IgD-negative memory B cell (primary cell): Measurements from ENCODE around the gene NOS1. TPM values are rescaled to one million over a fixed set of nuclear protein-coding genes. Genes with fewer than 3 reads are reported as not detected.
A peak's percentile ranks its signal among the peaks of the same experiment; 100 is the strongest.

ENCODE experiments used
- H3K27ac Mint-ChIP-seq, 3 donors: one replicate each; pipeline ENCODE4 v1.8.0; 2020 to 2022; ENCODE audit warnings: mild to moderate bottlenecking in 3 of 3, mixed read lengths in 3 of 3, moderate library complexity in 1 of 3
- H3K27me3 Mint-ChIP-seq: one replicate; pipeline ENCODE4 v1.8.0; 2021; ENCODE audit warnings: mixed read lengths
- H3K36me3 Mint-ChIP-seq: one replicate; pipeline ENCODE4 v1.8.0; 2020; ENCODE audit warnings: mild to moderate bottlenecking, mixed read lengths
- H3K4me1 Mint-ChIP-seq, 3 donors: one replicate each; pipeline ENCODE4 v1.8.0; 2020 to 2022; ENCODE audit warnings: mixed read lengths in 3 of 3, mild to moderate bottlenecking in 1 of 3
- H3K4me3 Mint-ChIP-seq, 4 donors: one replicate each; pipeline ENCODE4 v1.8.0; 2020 to 2022; ENCODE audit warnings: mild to moderate bottlenecking in 4 of 4, mixed read lengths in 4 of 4, moderate library complexity in 3 of 4
- H3K9me3 Mint-ChIP-seq, 3 donors: one replicate each; pipeline ENCODE4 v1.8.0; 2020 to 2021; ENCODE audit warnings: mixed read lengths in 3 of 3, mild to moderate bottlenecking in 1 of 3
- polyA plus RNA-seq: library from polyadenylated mRNA; unstranded; fragments of 300-500 nt; fragmentation: Illumina TruSeq; gene quantifications from one replicate; pipeline ENCODE4 v1.2.3, GENCODE V29; 2021

Gene NOS1
- polyA plus RNA-seq, 1 donor from 2014 or later, result not detected

DNA sequence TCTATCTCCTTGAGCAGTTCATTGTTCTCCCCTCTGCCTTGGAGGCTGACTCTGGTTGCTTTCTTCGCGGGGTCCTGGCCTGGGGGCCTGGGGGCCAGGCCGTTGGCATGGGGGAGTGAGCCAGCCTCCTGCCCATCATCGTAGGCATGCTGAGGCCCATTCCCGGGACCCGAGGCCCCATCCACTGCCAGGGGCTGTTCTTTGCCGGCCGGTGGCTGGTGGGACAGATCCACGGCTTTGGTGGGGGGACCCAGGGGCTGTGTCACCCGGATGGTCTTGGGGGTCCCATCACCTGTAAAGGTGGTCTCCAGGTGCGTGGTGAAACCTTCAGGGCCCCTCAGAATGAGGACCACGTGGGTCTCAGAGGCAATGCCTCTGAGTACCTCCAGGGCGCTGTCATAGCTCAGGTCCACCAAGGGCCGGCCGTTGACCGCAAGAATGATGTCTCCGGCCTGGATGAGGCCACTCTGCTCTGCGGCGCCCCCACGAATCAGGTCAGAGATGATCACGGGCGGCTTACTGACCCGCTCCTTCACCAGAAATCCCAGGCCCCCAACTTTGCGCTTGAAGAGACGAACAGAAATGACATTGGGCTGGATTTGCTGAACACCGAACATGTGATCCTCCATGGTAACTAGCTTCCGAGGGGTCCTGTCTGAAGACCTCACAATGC, 30.8 kb downstream of the NOS1 start:
- Mint-ChIP-seq H3K4me3 (no peak overlapping the region), H3K27ac (no peak overlapping the region), H3K36me3 (peaks cover 3% of the 10 kb centered on the region), H3K4me1 (peaks cover 0 to 6% (median 0%) of the 10 kb centered on the region in 3 donors), H3K9me3 (peaks cover 0 to 4% (median 2%) of the 10 kb centered on the region in 3 donors), H3K27me3 (peaks cover 24% of the 10 kb centered on the region)

DNA sequence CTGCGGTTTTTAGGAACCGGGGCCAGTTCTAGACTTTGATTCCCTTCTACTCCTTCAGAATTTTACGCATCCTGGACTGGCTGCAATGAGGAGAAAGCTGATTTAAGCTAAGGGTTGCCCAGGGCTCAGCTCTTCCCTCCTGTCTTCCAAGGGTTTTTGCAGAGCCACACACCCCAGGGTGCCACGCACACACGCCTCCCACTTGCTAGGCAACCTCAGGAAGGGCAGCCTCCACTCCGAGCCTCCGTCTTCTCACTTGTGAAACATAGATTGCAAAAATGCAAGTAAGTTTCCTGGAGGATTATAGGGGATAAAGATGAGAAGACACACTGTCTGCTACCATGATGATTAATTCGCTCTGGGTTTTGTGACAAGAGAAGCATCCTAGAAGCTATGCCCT, 31.7 kb downstream of the NOS1 start:
- Mint-ChIP-seq H3K36me3 (peaks cover 3% of the 10 kb centered on the region), H3K4me1 (peaks cover 0 to 6% (median 0%) of the 10 kb centered on the region in 3 donors), H3K27me3 (peaks cover 23% of the 10 kb centered on the region)

DNA sequence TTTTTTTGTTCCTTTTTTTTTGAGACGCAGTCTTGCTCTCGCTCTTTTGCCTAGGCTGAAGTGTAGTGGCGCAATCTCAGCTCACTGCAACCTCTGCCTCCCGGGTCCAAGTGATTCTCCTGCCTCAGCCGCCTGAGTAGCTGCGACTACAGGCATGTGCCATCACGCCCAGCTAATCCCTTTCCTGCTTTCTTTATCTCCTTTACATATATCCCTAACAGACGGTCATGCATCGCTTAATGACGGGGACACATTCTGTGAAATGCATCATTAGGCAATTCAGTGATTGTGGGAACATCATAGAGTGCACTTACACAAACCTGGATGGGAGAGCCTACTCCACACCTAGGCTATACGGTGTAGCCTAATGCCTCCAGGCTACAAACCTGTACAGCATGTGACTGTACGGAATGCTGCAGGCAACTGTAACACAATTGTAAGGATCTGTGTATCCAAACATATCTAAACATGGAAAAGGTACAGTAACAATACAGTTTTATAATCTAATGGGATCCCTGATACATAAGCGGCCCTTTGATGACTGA, 32.8 kb downstream of the NOS1 start:
- H3K4me1 Mint-ChIP-seq, result peaks cover 0 to 6% (median 0%) of the 10 kb centered on the region in 3 donors
- no peak overlapping the region for H3K4me3 Mint-ChIP-seq
- peaks cover 0 to 4% (median 2%) of the 10 kb centered on the region in 3 donors for H3K9me3 Mint-ChIP-seq
- no peak overlapping the region for H3K27ac Mint-ChIP-seq
- peaks cover 3% of the 10 kb centered on the region for H3K36me3 Mint-ChIP-seq
- H3K27me3 Mint-ChIP-seq, result peaks cover 13% of the 10 kb centered on the region

More for the DNA sequence above, 31.7 kb downstream of the NOS1 start:
- Mint-ChIP-seq H3K27ac (no peak overlapping the region), H3K9me3 (peaks cover 0 to 4% (median 2%) of the 10 kb centered on the region in 3 donors), H3K4me3 (no peak overlapping the region)

- Mint-ChIP-seq H3K27me3 (peaks cover 2% of the 10 kb centered on the region), H3K27ac (no peak overlapping the region), H3K4me3 (no peak overlapping the region), H3K9me3 (peaks cover 0 to 4% (median 0%) of the 10 kb centered on the region in 3 donors), H3K36me3 (no peaks in the 10 kb centered on the region), H3K4me1 (no peaks in the 10 kb centered on the region)
Measured at GRCh38 chr12:117322428-117322827, 39.0 kb downstream of the NOS1 start.

GRCh38 chr12:117321572-117321971, 39.9 kb downstream of the NOS1 start:
- Mint-ChIP-seq H3K36me3 (no peaks in the 10 kb centered on the region), H3K9me3 (peaks cover 0 to 4% (median 4%) of the 10 kb centered on the region in 3 donors), H3K27ac (no peak overlapping the region), H3K4me1 (no peaks in the 10 kb centered on the region), H3K27me3 (peaks cover 2% of the 10 kb centered on the region), H3K4me3 (no peak overlapping the region)

- peaks cover 0 to 14% (median 7%) of the 10 kb centered on the region in 3 donors for H3K9me3 Mint-ChIP-seq
- H3K4me3 Mint-ChIP-seq, result no peak overlapping the region
- H3K27me3 Mint-ChIP-seq, result peaks cover 4% of the 10 kb centered on the region
- no peaks in the 10 kb centered on the region for H3K4me1 Mint-ChIP-seq
- no peaks in the 10 kb centered on the region for H3K36me3 Mint-ChIP-seq
- H3K27ac Mint-ChIP-seq, result no peak overlapping the region
Measured at GRCh38 chr12:117318591-117318990, 42.8 kb downstream of the NOS1 start.

DNA sequence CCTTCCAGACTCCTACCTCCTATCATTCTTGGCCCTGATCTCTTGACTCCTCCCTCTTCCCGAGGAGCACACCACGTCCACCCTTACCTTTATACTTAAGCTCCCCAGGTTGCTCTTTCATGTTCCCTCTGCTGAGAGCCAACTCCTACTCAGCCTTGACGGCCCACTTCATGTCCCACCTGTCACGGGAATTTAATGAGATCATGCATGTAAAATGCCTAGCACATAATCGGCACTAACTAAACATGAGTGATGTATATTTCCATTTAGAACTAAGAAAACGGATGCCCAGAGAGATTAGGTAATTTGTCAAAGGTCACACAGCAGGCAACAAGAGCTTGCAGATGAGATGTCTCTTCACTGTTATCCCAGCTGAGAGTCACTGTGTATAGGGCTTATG, 45.1 kb downstream of the NOS1 start:
- Mint-ChIP-seq H3K9me3 (peaks cover 4 to 18% (median 13%) of the 10 kb centered on the region in 3 donors), H3K4me1 (no peaks in the 10 kb centered on the region), H3K4me3 (no peak overlapping the region), H3K27me3 (peaks cover 4% of the 10 kb centered on the region), H3K27ac (peak overlapping the region in 1 of 3 donors; percentile 19), H3K36me3 (no peaks in the 10 kb centered on the region)

- Mint-ChIP-seq H3K27ac (no peak overlapping the region), H3K36me3 (no peaks in the 10 kb centered on the region), H3K9me3 (peaks cover 4 to 18% (median 12%) of the 10 kb centered on the region in 3 donors), H3K27me3 (peaks cover 2% of the 10 kb centered on the region), H3K4me3 (no peak overlapping the region), H3K4me1 (no peaks in the 10 kb centered on the region)
Measured at GRCh38 chr12:117313926-117314325, 47.5 kb downstream of the NOS1 start.

DNA sequence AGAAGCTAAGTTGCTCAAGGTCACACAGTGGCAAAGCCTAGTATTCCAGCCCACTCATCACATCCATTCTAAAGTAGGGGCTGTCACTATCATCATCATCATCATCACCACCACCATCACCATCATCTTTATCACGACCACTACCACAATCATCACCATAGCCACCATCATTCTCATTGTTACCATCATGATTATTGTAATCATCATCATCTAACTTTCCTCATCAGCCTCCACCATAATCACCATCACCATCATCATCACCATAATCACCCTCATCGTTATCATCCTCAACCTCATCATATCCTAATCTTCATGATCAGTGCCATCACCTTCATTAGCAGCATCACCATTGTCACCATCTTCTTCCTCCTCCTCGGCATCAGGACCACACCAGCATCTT, 48.7 kb downstream of the NOS1 start:
- Mint-ChIP-seq H3K4me1 (no peaks in the 10 kb centered on the region), H3K36me3 (no peaks in the 10 kb centered on the region), H3K9me3 (peaks cover 4 to 20% (median 12%) of the 10 kb centered on the region in 3 donors), H3K4me3 (no peak overlapping the region), H3K27me3 (peaks cover 2% of the 10 kb centered on the region), H3K27ac (no peak overlapping the region)

- Mint-ChIP-seq H3K27me3 (no peaks in the 10 kb centered on the region), H3K9me3 (peaks cover 4 to 9% (median 7%) of the 10 kb centered on the region in 3 donors), H3K4me3 (no peak overlapping the region), H3K36me3 (no peaks in the 10 kb centered on the region), H3K4me1 (no peaks in the 10 kb centered on the region), H3K27ac (no peak overlapping the region)
Measured at GRCh38 chr12:117309276-117309925, 52.0 kb downstream of the NOS1 start.

DNA sequence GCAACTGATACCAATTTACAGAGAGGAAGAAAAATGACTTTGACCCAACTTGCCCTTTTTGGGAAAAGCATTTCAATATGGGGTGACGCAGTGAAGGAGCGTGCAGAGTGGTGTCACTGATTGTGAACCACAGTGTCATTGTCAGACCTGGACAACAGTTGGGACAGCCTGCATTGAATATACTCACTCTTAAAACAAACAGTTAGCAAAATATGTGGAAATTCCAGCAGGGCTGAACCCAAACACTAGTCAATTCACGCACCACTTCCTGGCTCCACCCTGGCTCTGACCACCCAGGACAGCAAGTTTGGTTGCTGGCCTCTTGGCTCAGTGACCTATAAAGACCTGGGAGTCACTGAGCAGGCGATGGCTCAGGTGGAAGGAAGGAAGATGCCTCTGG, 61.3 kb downstream of the NOS1 start:
- Mint-ChIP-seq H3K9me3 (peaks cover 4 to 12% (median 5%) of the 10 kb centered on the region in 3 donors), H3K27me3 (peaks cover 6% of the 10 kb centered on the region), H3K4me3 (no peak overlapping the region), H3K27ac (no peak overlapping the region), H3K4me1 (no peaks in the 10 kb centered on the region), H3K36me3 (no peaks in the 10 kb centered on the region)

DNA sequence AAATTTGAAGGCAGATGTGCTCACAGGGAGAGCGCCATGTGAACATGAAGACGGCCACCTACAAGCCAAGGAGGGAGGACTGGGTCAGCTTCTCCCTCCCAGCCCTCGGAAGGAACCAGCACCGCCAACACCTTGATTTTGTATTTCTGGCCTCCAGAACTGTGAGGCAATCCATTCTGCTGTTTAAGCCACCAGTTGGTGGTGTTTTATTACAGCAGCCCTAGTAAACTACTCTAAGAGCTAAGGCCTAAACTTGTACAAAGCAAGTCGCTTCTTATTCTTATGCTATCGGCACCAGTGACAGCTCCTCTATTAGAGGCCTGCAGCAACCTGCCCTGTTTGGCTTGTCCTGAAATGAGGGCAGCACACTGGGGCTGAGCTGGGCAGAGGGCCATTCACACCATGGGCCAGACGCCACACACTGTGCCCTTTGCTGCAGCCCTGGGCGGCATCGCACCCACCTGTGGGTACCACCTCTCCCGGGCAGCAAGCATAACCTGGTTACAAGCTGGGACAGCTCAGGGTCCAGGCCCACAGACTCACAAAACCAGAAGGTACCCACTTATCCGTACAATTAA, 62.7 kb downstream of the NOS1 start:
- Mint-ChIP-seq H3K27ac (no peak overlapping the region), H3K27me3 (peaks cover 6% of the 10 kb centered on the region), H3K36me3 (no peaks in the 10 kb centered on the region), H3K9me3 (peaks cover 4 to 12% (median 5%) of the 10 kb centered on the region in 3 donors), H3K4me1 (no peaks in the 10 kb centered on the region), H3K4me3 (no peak overlapping the region)

GRCh38 chr12:117298191-117298590, 63.2 kb downstream of the NOS1 start:
- peaks cover 4 to 12% (median 5%) of the 10 kb centered on the region in 3 donors for H3K9me3 Mint-ChIP-seq
- no peak overlapping the region for H3K4me3 Mint-ChIP-seq
- H3K4me1 Mint-ChIP-seq, result no peaks in the 10 kb centered on the region
- H3K27me3 Mint-ChIP-seq, result peaks cover 6% of the 10 kb centered on the region
- H3K27ac Mint-ChIP-seq, result no peak overlapping the region
- H3K36me3 Mint-ChIP-seq, result no peaks in the 10 kb centered on the region

DNA sequence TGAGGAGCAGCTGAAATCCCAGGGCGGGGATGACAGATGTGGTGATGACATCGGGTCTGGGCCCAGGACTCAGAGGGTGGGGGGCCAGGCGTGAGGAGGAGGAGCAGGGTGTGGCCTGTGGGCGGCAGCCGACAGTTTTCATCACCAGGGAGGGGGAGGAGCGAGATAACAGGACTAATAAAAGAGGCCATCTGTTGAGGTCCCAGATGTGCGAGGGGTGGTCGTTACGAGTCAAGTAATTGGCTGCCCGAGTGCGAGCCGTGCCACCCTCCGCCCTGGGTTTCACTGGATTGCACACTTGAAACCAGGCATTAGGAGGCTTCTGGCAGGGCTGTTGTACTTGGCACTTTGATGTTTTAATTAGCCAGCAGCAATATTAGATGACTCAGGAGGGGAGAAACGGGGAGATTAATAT, 67.2 kb downstream of the NOS1 start:
- H3K4me1 Mint-ChIP-seq, result no peaks in the 10 kb centered on the region
- H3K9me3 Mint-ChIP-seq, result peaks cover 5 to 8% (median 7%) of the 10 kb centered on the region in 3 donors
- H3K36me3 Mint-ChIP-seq, result no peaks in the 10 kb centered on the region
- H3K4me3 Mint-ChIP-seq, result no peak overlapping the region
- H3K27ac Mint-ChIP-seq, result no peak overlapping the region
- peaks cover 9% of the 10 kb centered on the region for H3K27me3 Mint-ChIP-seq

- Mint-ChIP-seq H3K36me3 (no peaks in the 10 kb centered on the region), H3K27ac (no peak overlapping the region), H3K9me3 (peaks cover 5 to 8% (median 7%) of the 10 kb centered on the region in 3 donors), H3K4me3 (no peak overlapping the region), H3K4me1 (no peaks in the 10 kb centered on the region), H3K27me3 (peaks cover 9% of the 10 kb centered on the region)
Measured at GRCh38 chr12:117293510-117293909, 67.9 kb downstream of the NOS1 start.
